ENCODE results near the gene FOXO1.

DNA sequence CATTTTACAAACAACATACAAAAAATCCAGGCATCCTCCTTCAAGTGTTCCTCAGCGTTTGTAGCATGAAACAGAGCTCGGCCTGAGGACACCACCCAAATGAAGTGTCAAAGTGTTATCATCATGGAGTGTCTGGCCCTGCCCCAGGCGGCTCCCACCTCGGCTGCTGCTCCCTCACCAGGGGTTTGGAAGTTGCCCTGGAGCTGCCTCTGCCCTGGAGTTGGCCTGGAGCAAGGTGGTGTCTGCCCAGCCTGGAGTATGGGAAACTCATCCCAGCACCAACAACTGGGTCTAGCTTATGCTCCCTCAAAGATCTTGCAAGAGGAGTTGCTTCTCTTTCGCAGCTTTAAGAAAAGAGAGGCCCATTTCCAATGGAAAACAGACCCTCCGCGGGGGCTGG lies 120.4 kb downstream of the FOXO1 start:
- TF ChIP-seq SUZ12 (IDR thresholded peaks at IDR 0.05; ENCODE audit: extremely low read depth, insufficient read depth, insufficient read length): no peak
- TF ChIP-seq ZNF274 (IDR thresholded peaks at IDR 0.05; ENCODE audit: low read depth, low read length): no peak
